Adrenal gland (tissue), 12 donors: Measurements from ENCODE around the gene INKA1. TPM values are rescaled to one million over a fixed set of nuclear protein-coding genes. Genes with fewer than 3 reads are reported as not detected.

ENCODE experiments used
- DNase-seq, 7 donors: peaks; one replicate each; pipeline ENCODE4 v3.0.0-alpha.2; 2019 to 2020
- H3K27ac ChIP-seq, 5 donors: fragments of 200-600 bp; sonication (generic) in 4 of 5; 1 replicate in 3 of 5; 2 replicates in 2 of 5; pipeline versions ENCODE4 v1.5.1 to v1.8.0; 2016 to 2020; ENCODE audit warnings: mild to moderate bottlenecking in 1 of 5
- H3K27me3 ChIP-seq: fragments of 200-600 bp; 2 replicates; pipeline ENCODE4 v1.8.0; 2021
- H3K36me3 ChIP-seq, 2 donors: fragments of 200-600 bp; replicated peaks in 1 of 2; 1 replicate in 1 of 2; 2 replicates in 1 of 2; pipeline versions ENCODE4 v1.5.1 to v1.8.0; 2018 to 2022
- H3K4me1 ChIP-seq, 2 donors: fragments of 200-600 bp; replicated peaks in 1 of 2; 1 replicate in 1 of 2; 2 replicates in 1 of 2; pipeline versions ENCODE4 v1.5.1 to v1.8.0; 2018 to 2021
- H3K4me3 ChIP-seq, 4 donors: fragments of 200-600 bp; sonication (generic) in 3 of 4; one replicate each; pipeline ENCODE4 v1.5.1; 2016 to 2018
- H3K9me3 ChIP-seq, 3 donors: fragments of 200-600 bp; sonication (generic) in 1 of 3; replicated peaks in 1 of 3; 1 replicate in 2 of 3; 2 replicates in 1 of 3; pipeline versions ENCODE4 v1.5.1 to v1.8.0; 2016 to 2021
- POLR2A ChIP-seq, 2 donors: fragments of 450-650 bp; IDR thresholded peaks; one replicate each; pipeline ENCODE4 v1.6.1; 2017; ENCODE audit warnings: antibody characterized with exemption in 2 of 2, mild to moderate bottlenecking in 2 of 2, moderate library complexity in 1 of 2
- WGBS, 4 donors: extraction: QIAGEN DNeasy Blood & Tissue Kit in 2 of 4; methylation state at CpG; one replicate each; pipeline versions ENCODE4 v1.1.5 to v1.1.7; 2013 to 2017; 5-methylcytosine and 5-hydroxymethylcytosine counted together
- intact Hi-C, 2 donors: fragments of 100-400 bp; cut with DNase I; formaldehyde crosslinking; loops; one replicate each; pipeline versions ENCODE4 v1.14.1 to v1.15.0; 2022 to 2023
- polyA plus RNA-seq, 3 donors: library from polyadenylated mRNA; stranded (reverse); fragments of 200-250 nt in 2 of 3; fragments of 350-450 nt in 1 of 3; fragmentation: Illumina TruSeq in 1 of 3; extraction: RNeasy Lipid Tissue Mini Kit (QIAGEN cat#74804) in 1 of 3; gene quantifications; one replicate each; pipeline ENCODE4 v1.2.3, GENCODE V29; 2013 to 2014
- total RNA-seq, 9 donors: library from RNA; depleted of rRNA in 4 of 9; stranded (reverse); fragments of >200 nt in 4 of 9; fragments of 120-200 nt in 1 of 9; fragmentation: NEBNext Ultra II Directional in 1 of 9; extraction: Animal tissue kit (Norgen Biotek cat#: 25700) in 1 of 9; gene quantifications; one replicate each; pipeline versions ENCODE4 v1.1.0 to v1.2.4, GENCODE V29; 2013 to 2023
- TF ChIP-seq, protein P1 (sequence below), 6 experiments: fragments of 450-650 bp in 4 of 6; fragments of 200-600 bp in 2 of 6; sonication (generic) in 1 of 6; IDR thresholded peaks; 1 replicate in 5 of 6; 2 replicates in 1 of 6; pipeline versions ENCODE4 v1.5.1 to v1.8.0; 2016 to 2021; ENCODE audit warnings: antibody characterized with exemption in 6 of 6, mild to moderate bottlenecking in 2 of 6, moderate library complexity in 1 of 6
- donor health status: healthy with polysubstance abuse.
- donor health status: Bipolar disorder and iron deficiency.
- donor health status: DM: yes; HTN: yes; CAD: no.
- donor health status: DM: no; HTN: no; CAD: no.
- donor health status: DM: no; HTN: no; CAD: no.
- donor health status: DM: yes; HTN: yes; CAD: no.

INKA1 gene
- total and polyA plus RNA-seq, 12 donors = 0.35 to 15.2 (median 3.4) TPM

- intact Hi-C loops = loop anchor here (2.0 to 10.0 kb wide), 3 partner anchors 35 to 103 kb away; partner anchors contain the start of gene MST1R (in 1 of the 2)
- Histone ChIP-seq H3K27me3 (no peaks in the 10 kb centered on the region), H3K27ac (peak overlapping the region in 4 of 5 donors; percentile 61 to 87 (median 78)), H3K36me3 (no peaks in the 10 kb centered on the region), H3K9me3 (no peaks in the 10 kb centered on the region), H3K4me1 (peaks cover 7 to 45% of the 10 kb centered on the region in 2 donors), H3K4me3 (peak overlapping the region; percentile 48 to 81 (median 68))
- TF ChIP-seq, protein P1, sequence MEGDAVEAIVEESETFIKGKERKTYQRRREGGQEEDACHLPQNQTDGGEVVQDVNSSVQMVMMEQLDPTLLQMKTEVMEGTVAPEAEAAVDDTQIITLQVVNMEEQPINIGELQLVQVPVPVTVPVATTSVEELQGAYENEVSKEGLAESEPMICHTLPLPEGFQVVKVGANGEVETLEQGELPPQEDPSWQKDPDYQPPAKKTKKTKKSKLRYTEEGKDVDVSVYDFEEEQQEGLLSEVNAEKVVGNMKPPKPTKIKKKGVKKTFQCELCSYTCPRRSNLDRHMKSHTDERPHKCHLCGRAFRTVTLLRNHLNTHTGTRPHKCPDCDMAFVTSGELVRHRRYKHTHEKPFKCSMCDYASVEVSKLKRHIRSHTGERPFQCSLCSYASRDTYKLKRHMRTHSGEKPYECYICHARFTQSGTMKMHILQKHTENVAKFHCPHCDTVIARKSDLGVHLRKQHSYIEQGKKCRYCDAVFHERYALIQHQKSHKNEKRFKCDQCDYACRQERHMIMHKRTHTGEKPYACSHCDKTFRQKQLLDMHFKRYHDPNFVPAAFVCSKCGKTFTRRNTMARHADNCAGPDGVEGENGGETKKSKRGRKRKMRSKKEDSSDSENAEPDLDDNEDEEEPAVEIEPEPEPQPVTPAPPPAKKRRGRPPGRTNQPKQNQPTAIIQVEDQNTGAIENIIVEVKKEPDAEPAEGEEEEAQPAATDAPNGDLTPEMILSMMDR (IDR thresholded peaks at IDR 0.05) = peak in 3 of 6 experiments; percentile 13 to 23 (median 20)
- no peak for TF ChIP-seq POLR2A (IDR thresholded peaks at IDR 0.05)
- 0 to 3% (median 2%) methylated on average over 5 to 41 of the region's 41 CpGs for WGBS, 4 donors
- DNase-seq = peak in 2 of 7 donors; percentile 19 to 27
These were observed 542 bp downstream of the INKA1 start for GRCh38 chr3:49803465-49804140.

DNA sequence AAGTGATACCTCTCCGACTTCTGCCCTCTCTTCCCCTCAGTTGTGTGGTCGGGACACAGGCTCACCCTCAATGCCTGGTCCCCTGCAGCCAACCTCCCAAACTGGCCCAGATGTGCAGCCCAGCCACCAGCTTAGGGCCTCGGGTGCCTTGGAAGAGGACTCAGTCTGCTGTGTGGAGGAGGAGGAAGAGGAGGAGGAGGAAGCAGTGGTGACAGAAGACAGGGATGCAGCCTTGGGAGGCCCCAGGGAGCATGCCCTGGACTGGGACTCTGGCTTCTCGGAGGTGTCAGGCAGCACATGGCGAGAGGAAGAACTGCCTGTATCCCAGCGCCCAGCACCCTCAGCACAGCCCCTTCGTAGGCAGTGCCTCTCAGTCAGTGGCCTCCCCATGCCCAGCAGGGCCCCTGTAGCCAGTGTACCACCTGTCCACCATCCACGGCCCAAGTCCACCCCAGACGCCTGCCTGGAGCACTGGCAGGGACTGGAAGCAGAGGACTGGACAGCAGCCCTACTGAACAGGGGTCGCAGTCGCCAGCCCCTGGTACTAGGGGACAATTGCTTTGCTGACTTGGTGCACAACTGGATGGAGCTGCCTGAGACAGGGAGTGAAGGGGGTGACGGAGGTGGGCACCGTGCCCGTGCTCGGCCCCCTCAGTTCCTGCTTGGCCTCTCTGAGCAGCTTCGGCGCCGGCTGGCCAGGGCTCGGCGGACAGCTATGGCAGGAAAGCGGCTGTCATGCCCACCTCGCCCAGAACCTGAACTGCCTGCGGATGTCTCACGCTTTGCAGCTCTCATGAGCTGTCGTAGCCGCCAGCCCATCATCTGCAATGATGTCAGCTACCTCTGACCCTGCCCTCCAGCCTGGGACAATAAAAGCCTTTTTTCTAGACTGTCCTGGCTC is 1.3 kb downstream of the INKA1 start:
- H3K4me3 ChIP-seq = peak overlapping the region in 1 of 4 donors; percentile 66
- no peaks in the 10 kb centered on the region for H3K9me3 ChIP-seq
- DNase-seq = peak in 1 of 7 donors; percentile 37
- peak overlapping the region in 4 of 5 donors; percentile 13 to 87 (median 72) for H3K27ac ChIP-seq
- TF ChIP-seq, protein P1 (IDR thresholded peaks at IDR 0.05) = no peak
- TF ChIP-seq POLR2A (IDR thresholded peaks at IDR 0.05) = no peak
- intact Hi-C loops = loop anchor here in 1 of 2 donors (10.0 kb wide), 1 partner anchor 100 kb away; the partner anchor contains the start of gene MST1R
- no peaks in the 10 kb centered on the region for H3K27me3 ChIP-seq
- peaks cover 7 to 45% of the 10 kb centered on the region in 2 donors for H3K4me1 ChIP-seq
- H3K36me3 ChIP-seq = peaks cover 0 to 5% of the 10 kb centered on the region in 2 donors
- WGBS, 4 donors = 55 to 68% (median 59%) methylated on average over 3 to 26 of the region's 26 CpGs

DNA sequence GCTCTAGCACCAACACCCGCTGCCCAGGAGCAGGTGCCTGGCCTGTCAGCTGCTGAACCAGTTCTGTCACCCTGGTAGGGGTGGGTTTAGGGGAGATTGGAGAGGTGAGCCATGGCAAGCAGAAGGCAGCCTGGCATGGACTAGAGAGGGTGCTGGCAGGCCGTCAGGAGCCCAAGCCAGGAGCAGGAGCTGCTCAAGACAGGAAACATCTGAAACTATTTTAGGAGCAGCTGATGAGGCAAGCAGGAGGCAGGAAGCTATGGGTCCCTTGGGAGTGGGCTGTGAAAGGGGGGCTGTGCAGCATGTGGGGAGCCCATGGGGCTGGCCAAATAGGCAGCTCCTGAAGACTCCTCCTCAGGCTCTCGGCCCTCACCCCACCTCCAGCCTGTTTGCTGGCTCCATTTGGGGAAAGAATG is 2.3 kb downstream of the INKA1 start:
- H3K9me3 ChIP-seq = no peaks in the 10 kb centered on the region
- intact Hi-C loops = loop anchor here in 1 of 2 donors (10.0 kb wide), 1 partner anchor 99 kb away; the partner anchor contains the start of gene MST1R
- peaks cover 7 to 45% of the 10 kb centered on the region in 2 donors for H3K4me1 ChIP-seq
- 39 to 70% (median 52%) methylated on average over 1 to 3 of the region's 3 CpGs for WGBS, 4 donors
- no peak overlapping the region for H3K4me3 ChIP-seq
- no peaks in the 10 kb centered on the region for H3K27me3 ChIP-seq
- TF ChIP-seq POLR2A (IDR thresholded peaks at IDR 0.05) = no peak
- DNase-seq = peak; percentile 56 to 87 (median 61)
- H3K36me3 ChIP-seq = peaks cover 0 to 15% of the 10 kb centered on the region in 2 donors
- H3K27ac ChIP-seq = peak overlapping the region; percentile 21 to 87 (median 43)

- Histone ChIP-seq H3K4me3 (no peak overlapping the region), H3K9me3 (no peaks in the 10 kb centered on the region), H3K27ac (peak overlapping the region; percentile 21 to 87 (median 43)), H3K4me1 (peaks cover 7 to 45% of the 10 kb centered on the region in 2 donors), H3K27me3 (no peaks in the 10 kb centered on the region), H3K36me3 (peaks cover 0 to 20% of the 10 kb centered on the region in 2 donors)
- WGBS, 4 donors = 44 to 56% (median 55%) methylated on average over 8 to 11 of the region's 11 CpGs
- no peak for TF ChIP-seq POLR2A (IDR thresholded peaks at IDR 0.05)
- TF ChIP-seq, protein P1 (IDR thresholded peaks at IDR 0.05) = no peak
- intact Hi-C loops = loop anchor here in 1 of 2 donors (10.0 kb wide), 1 partner anchor 99 kb away; the partner anchor contains the start of gene MST1R
- peak in 6 of 7 donors; percentile 40 to 77 (median 46) for DNase-seq
These were observed 3.0 kb downstream of the INKA1 start for GRCh38 chr3:49805897-49806701.
